NCI-H2107 (cell line): ENCODE measurements around the gene UGT1A3.

Source experiments
- DNase-seq: peaks from one replicate; lab custom pipeline; 2025; lab: John Stamatoyannopoulos, UW

Gene UGT1A3

GRCh38 chr2:233796254-233796653 is 67.4 kb downstream of the UGT1A3 start:
- no peak for DNase-seq

DNA sequence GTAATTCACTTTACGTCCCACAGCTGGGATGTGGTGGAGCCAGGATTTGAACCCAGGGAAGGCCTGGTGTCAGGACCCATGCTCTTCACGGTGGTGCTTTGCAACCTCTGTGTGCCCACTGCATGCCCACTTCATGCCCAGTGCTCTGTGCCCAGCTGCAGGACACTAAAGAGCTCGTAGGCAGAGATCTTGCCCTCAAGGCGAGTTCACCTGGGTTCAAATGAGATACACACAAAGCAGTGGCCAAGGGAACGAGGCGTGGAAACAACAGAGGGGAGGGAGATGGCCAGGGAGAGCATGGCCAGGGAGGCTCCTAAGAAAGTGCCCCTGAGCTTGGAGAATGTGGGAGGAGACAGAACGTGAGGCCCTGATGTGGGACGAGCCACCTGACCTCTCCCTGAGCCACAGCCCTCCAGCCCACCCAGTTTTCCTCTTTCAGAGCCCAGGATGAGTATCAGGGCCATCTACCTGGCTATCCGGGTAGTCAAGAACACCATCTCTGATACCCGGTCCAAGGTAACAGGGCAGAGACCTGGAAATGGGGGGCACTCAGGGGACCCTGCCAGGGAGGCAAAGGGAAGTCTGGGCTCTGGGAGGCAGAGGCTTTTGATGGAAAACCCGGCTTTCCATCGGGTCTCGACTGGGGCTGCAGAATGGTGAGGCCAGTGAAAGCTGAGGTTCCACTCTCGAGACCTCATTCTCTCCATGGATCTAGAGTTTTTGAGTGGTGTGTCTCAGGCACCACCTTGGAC is 69.7 kb downstream of the UGT1A3 start:
- no peak for DNase-seq

DNA sequence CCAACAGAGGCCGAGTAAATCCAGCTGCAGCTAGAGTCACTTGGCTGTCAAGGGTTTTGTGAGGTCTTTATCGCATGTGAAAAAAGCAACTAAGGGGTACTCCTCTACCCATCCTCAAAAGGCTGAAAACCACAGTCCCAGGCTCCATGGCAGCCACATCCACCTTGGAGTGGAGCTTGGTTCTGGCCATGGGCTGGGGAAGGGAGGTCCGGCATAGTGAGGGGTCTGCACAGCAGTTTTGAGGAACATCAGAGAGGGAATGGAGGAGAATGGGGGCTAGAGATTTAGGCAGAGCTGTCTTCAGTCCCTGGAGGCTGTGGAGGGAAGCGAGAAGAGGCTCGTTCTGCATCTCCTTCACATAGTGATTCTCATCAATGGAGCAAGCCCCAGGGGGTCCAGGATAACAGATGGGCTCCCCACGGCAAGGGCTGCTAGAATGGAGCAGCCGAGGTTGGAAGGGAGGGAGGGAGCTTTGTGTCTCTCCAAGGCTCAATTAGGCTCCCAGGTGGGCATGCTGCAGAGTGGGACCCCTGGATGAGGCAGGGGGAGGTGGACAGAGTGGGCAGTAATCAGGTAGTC is 70.3 kb downstream of the UGT1A3 start:
- DNase-seq: no peak

- no peak for DNase-seq
Measured at GRCh38 chr2:233799716-233800115, 70.9 kb downstream of the UGT1A3 start.

GRCh38 chr2:233800208-233800607 is 71.4 kb downstream of the UGT1A3 start:
- DNase-seq: no peak

- DNase-seq: no peak
Measured at GRCh38 chr2:233801357-233802131, 72.7 kb downstream of the UGT1A3 start.

GRCh38 chr2:233802132-233802815 is 73.4 kb downstream of the UGT1A3 start:
- no peak for DNase-seq

DNA sequence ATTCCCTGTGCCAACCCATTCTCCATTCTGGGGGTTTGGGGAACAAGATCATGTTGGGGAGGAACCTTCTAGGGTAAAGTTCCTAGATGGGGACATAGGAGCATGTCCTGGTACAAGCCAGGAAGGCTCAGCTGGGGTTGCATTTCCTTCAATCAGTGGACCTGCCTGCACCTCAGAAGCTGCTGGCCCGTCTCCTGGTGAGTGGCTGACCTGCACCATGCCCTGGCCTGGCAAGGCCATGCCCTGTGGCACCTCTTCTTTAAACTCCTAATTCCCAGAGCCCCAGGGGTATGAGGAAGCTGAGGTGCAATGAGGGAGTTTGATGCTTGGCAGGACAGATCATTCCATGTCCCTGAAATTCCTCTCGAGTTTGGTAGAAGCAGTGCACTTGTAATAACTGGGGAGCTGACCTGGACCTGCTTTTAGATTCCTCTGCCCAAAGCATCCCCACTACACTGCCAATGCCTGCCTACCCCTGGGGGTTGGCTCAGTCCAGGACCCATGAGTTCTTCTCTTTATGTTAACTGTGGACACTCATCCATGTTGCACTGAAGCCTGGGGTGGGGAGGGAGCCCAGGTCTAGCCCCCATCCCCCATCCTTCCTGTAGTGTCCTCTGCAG is 74.6 kb downstream of the UGT1A3 start:
- DNase-seq: no peak

GRCh38 chr2:233803994-233804393 is 75.2 kb downstream of the UGT1A3 start:
- DNase-seq: no peak

DNA sequence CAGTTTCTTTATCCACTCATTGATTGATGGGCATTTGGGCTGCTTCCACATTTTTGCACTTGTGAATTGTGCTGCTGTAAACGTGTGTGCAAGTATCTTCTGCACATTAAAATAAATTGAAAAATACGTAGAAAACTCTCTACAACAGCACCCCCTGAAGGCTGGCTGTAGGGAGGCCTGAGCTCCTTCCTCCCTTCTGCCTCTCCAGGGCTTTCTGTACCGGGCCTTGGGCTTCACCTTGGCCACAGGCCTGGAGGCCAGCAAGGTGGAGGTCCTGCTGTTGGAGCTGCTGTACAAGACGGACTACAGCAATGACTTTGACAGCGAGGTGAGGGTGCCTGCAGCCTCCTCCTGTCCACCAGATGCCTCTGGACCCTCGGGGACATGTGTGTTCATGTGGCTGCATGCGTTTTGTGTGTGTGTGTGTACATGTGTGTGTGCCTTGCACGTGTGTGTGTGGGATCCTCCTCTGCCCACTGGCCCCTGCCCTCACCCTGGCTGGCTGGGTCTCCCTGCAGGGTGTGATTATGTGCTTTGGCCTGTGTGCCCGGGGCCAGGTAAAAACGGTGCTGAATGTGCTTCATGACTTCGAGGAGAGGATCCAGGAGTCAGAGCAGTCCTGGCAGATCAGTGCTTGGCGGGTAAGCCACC is 78.5 kb downstream of the UGT1A3 start:
- no peak for DNase-seq

GRCh38 chr2:233807966-233808935 is 79.4 kb downstream of the UGT1A3 start:
- DNase-seq: no peak

GRCh38 chr2:233810385-233810784 is 81.5 kb downstream of the UGT1A3 start:
- no peak for DNase-seq

DNA sequence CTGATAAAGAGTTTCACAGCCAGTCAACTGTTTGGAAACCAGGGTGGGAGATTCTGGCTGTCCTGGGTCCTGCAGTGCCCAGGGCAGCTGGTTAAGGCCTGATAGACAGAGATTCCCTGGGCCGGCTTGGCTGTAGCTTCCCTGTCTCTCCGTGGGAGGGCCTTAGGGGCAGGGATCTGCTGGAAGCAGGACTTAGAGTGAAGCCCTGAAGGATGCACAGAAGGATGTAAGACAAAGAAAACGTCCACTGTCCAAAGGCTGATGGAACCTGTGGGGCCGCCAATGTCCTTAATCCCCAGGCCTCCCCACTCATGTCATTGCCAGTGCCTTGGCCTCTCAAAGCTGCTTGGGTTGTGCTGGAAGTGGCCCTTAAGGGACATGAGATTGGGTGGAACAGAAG is 82.2 kb downstream of the UGT1A3 start:
- no peak for DNase-seq

- DNase-seq: no peak
Measured at GRCh38 chr2:233811732-233812131, 82.9 kb downstream of the UGT1A3 start.

GRCh38 chr2:233813236-233814055 is 84.6 kb downstream of the UGT1A3 start:
- DNase-seq: no peak

DNA sequence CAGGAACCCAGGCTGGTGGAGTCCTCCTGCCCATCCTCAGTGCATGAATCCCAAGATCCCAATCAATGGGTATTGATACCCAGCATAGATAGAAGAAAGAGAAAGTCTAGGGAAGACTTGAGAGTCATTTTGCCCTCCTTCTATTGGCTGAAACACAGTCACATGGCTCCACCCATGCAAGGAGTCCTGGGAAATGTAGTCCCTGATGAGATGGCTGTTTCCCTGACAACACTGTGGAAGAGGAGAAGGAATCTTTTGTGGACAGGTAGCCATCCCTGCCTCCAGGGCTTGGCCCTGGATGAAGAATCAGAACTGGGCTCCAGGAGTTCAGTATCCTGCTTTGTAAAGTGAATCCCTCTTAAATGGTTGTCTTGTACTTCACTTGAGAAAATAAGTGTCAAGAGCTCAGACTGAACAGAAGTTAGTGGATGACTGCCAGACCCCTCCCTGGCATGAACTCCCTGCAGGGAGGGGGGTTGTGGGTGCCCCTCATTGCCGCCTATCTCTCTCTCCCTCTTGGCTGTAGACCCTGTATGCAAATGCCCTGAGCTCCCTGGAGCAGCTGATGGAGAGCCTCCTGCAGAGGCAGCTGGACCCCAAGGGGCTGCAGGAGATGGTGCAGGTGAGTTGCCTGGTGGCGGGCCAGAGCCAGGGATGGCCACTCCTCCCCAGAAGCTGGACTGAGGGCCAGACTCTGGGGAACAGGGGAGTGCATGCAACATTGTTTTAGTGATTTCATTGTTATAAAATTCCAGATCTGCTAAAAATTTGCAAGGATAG is 85.4 kb downstream of the UGT1A3 start:
- DNase-seq: no peak

GRCh38 chr2:233815861-233816260 is 87.0 kb downstream of the UGT1A3 start:
- DNase-seq: no peak

- DNase-seq: no peak
Measured at GRCh38 chr2:233816334-233816733, 87.5 kb downstream of the UGT1A3 start.

DNA sequence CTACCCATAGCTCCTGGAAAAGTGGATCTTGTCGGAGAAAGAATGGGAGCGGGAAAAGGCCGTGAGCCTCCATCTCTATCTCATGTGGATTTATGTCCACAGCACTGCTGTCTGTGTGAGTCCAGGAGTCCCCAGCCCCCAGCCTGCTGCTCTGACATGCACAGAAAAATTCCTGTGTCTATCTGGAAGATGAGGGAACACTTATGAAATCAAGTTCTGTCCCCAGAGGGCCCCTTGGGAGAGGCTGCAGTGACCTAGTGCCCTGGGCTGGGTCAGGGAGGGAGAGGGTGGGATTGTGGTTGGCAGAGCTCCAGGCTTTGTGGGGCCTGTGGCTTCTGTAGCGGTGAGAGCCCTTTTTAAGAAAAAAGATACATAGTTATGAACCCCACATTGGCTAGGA is 87.9 kb downstream of the UGT1A3 start:
- DNase-seq: no peak
